AG09309 (cell line): ENCODE results near the gene BHLHA15.
"Not testable (repeated sequence)": the region's sequence is repeated elsewhere in the genome, so short reads cannot be mapped to it uniquely, and the experiment has no call there.

Experiments
- DNase-seq: peaks from one replicate; pipeline ENCODE4 v3.0.0-alpha.2; 2010; ENCODE audit warnings: low read depth
- H3K4me3 ChIP-seq: 2 replicates; pipeline ENCODE4 v1.5.1; 2011; ENCODE audit warnings: mild to moderate bottlenecking, low read depth, low read length, moderate library complexity; ENCODE audit not compliant: control insufficient read depth
- CTCF ChIP-seq: IDR thresholded peaks from 2 replicates; pipeline ENCODE4 v1.5.1; 2011; ENCODE audit warnings: mild to moderate bottlenecking, low read depth, low read length, inconsistent platforms; ENCODE audit not compliant: insufficient read depth, control insufficient read depth; ENCODE audit errors: missing control alignments

BHLHA15 gene

GRCh38 chr7:98214811-98215321 is 3.6 kb downstream of the BHLHA15 start:
- no peak overlapping the region for H3K4me3 ChIP-seq

GRCh38 chr7:98215561-98216495 is 4.6 kb downstream of the BHLHA15 start:
- no peak overlapping the region for H3K4me3 ChIP-seq
- DNase-seq, result no peak
- no peak for TF ChIP-seq CTCF

More at GRCh38 chr7:98214811-98215321, 3.6 kb downstream of the BHLHA15 start:
- DNase-seq, result no peak
- no peak for TF ChIP-seq CTCF

GRCh38 chr7:98216941-98217622 is 5.8 kb downstream of the BHLHA15 start:
- no peak for TF ChIP-seq CTCF
- H3K4me3 ChIP-seq, result no peak overlapping the region
- no peak for DNase-seq

- no peak for DNase-seq
- H3K4me3 ChIP-seq, result no peak overlapping the region
- TF ChIP-seq CTCF, result no peak
Measured at GRCh38 chr7:98217623-98218582, 6.7 kb downstream of the BHLHA15 start.

- DNase-seq, H3K4me3 ChIP-seq: not testable (repeated sequence)
Measured at GRCh38 chr7:98219382-98219781, 8.1 kb downstream of the BHLHA15 start.

GRCh38 chr7:98221611-98222532 is 10.6 kb downstream of the BHLHA15 start:
- H3K4me3 ChIP-seq, result no peak overlapping the region
- no peak for TF ChIP-seq CTCF
- no peak for DNase-seq
